Vagina (tissue), 2 donors: ENCODE measurements around the gene BLVRB.

Experiments used
- CTCF ChIP-seq, 3 experiments: fragments of 450-650 bp in 2 of 3; fragments of 200-600 bp in 1 of 3; sonication (generic) in 1 of 3; IDR thresholded peaks; one replicate each; pipeline ENCODE4 v1.5.1; 2017 to 2019; ENCODE audit warnings: antibody characterized with exemption in 3 of 3, mild to moderate bottlenecking in 2 of 3, moderate library complexity in 2 of 3
- POLR2A ChIP-seq, 2 donors: fragments of 450-650 bp; IDR thresholded peaks; one replicate each; pipeline ENCODE4 v1.6.1; 2017; ENCODE audit warnings: antibody characterized with exemption in 2 of 2, mild to moderate bottlenecking in 2 of 2, moderate library complexity in 2 of 2
- POLR2AphosphoS5 ChIP-seq, 2 donors: sonication (generic); formaldehyde crosslinking; IDR thresholded peaks; one replicate each; pipeline ENCODE4 v1.9.0; 2017; ENCODE audit warnings: antibody characterized with exemption in 2 of 2, mild to moderate bottlenecking in 2 of 2, low read depth in 1 of 2; ENCODE audit not compliant: insufficient read depth in 1 of 2

GRCh38 chr19:40414542-40415535 is 50.7 kb downstream of the BLVRB start:
- no peak for TF ChIP-seq CTCF (IDR thresholded peaks at IDR 0.05)
- TF ChIP-seq POLR2AphosphoS5 (IDR thresholded peaks at IDR 0.05; ENCODE audit: insufficient read depth in 1 of 2, low read depth in 1 of 2) = no peak
- TF ChIP-seq POLR2A (IDR thresholded peaks at IDR 0.05) = no peak
